DMS 273 (cell line): ENCODE results near the gene MAFG.
"Not testable (repeated sequence)": the region's sequence is repeated elsewhere in the genome, so short reads cannot be mapped to it uniquely, and the experiment has no call there.

Experiments used
- DNase-seq: peaks from one replicate; lab custom pipeline; 2025; ENCODE audit not compliant: unreplicated experiment; lab: John Stamatoyannopoulos, UW

Gene MAFG

GRCh38 chr17:81923302-81924260, 4.0 kb downstream of the MAFG start:
- peak; percentile 81 for DNase-seq

GRCh38 chr17:81922566-81923301, 4.8 kb downstream of the MAFG start:
- no peak for DNase-seq

GRCh38 chr17:81921996-81922565, 5.5 kb downstream of the MAFG start:
- no peak for DNase-seq

GRCh38 chr17:81921537-81921862, 6.0 kb downstream of the MAFG start:
- DNase-seq, result no peak

- DNase-seq, result no peak
These were observed 6.7 kb downstream of the MAFG start for GRCh38 chr17:81920612-81921536.

GRCh38 chr17:81918832-81919545, 8.5 kb downstream of the MAFG start:
- DNase-seq, result no peak

GRCh38 chr17:81918333-81918669, 9.2 kb downstream of the MAFG start:
- DNase-seq, result not testable (repeated sequence)

- DNase-seq, result peak; percentile 93
These were observed 9.8 kb downstream of the MAFG start, which contains the start of gene SIRT7 for GRCh38 chr17:81917565-81918332. Gene SIRT7, minus strand, starts transcription at chr17:81918176. Its CDS starts 45 bp downstream, at chr17:81918131.

- DNase-seq, result no peak
These were observed 11.1 kb downstream of the MAFG start for GRCh38 chr17:81916234-81917001.

- DNase-seq, result no peak
These were observed 12.2 kb downstream of the MAFG start for GRCh38 chr17:81915331-81915730.

- no peak for DNase-seq
These were observed 13.3 kb downstream of the MAFG start for GRCh38 chr17:81914103-81914850.

GRCh38 chr17:81913394-81914102, 14.0 kb downstream of the MAFG start:
- no peak for DNase-seq

- DNase-seq, result no peak
These were observed 14.9 kb downstream of the MAFG start for GRCh38 chr17:81912441-81913309.

GRCh38 chr17:81911969-81912368, 15.6 kb downstream of the MAFG start:
- DNase-seq, result no peak

GRCh38 chr17:81911277-81911961, 16.1 kb downstream of the MAFG start, which contains the start of gene PCYT2:
Gene PCYT2, minus strand, starts transcription at chr17:81911399. Its CDS starts 44 bp downstream, at chr17:81911355.
- peak; percentile 94 for DNase-seq

- peak; percentile 63 for DNase-seq
These were observed 16.7 kb downstream of the MAFG start for GRCh38 chr17:81910840-81911276.
